ENCODE measurements around the gene SNTG2.

DNA sequence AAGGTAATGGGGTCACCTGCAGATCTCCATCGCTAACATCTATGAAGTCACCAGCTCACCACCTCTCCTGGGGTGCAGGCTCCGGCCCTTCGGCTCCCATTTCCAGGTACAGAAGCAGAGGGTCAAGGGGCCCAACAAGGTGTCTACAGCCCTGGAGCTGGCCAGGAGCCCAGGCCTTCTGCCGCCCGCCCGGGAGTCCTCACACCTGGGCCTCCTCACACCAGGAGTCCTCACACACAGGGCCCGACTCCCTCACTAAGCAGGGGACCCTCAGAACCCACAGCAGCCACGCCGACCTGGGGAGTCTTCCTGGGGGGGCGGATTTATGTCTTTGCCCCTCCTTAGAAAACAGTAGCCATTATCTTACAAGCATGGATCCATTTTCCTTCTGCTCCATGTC, 419.3 kb downstream of the SNTG2 start:
- TF ChIP-seq, protein P1, sequence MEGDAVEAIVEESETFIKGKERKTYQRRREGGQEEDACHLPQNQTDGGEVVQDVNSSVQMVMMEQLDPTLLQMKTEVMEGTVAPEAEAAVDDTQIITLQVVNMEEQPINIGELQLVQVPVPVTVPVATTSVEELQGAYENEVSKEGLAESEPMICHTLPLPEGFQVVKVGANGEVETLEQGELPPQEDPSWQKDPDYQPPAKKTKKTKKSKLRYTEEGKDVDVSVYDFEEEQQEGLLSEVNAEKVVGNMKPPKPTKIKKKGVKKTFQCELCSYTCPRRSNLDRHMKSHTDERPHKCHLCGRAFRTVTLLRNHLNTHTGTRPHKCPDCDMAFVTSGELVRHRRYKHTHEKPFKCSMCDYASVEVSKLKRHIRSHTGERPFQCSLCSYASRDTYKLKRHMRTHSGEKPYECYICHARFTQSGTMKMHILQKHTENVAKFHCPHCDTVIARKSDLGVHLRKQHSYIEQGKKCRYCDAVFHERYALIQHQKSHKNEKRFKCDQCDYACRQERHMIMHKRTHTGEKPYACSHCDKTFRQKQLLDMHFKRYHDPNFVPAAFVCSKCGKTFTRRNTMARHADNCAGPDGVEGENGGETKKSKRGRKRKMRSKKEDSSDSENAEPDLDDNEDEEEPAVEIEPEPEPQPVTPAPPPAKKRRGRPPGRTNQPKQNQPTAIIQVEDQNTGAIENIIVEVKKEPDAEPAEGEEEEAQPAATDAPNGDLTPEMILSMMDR (IDR thresholded peaks at IDR 0.05) = no peak
- no peak for TF ChIP-seq POLR2A (IDR thresholded peaks at IDR 0.05)
